Caco-2 (cell line): ENCODE results near the gene GAK. TPM values are rescaled to one million over a fixed set of nuclear protein-coding genes. Genes with fewer than 3 reads are reported as not detected.
A peak's percentile ranks its signal among the peaks of the same experiment; 100 is the strongest.
"Not testable (repeated sequence)": the region's sequence is repeated elsewhere in the genome, so short reads cannot be mapped to it uniquely, and the experiment has no call there.

Experiments
- BruUV-seq: library from RNA; stranded (reverse); fragments of 400-500 nt; replicated peaks from 2 replicates; lab custom pipeline; 2021; lab: Mats Ljungman, UMichigan
- CTCF ChIA-PET: fragments of 300-600 bp; sonication (Branson Sonifier 250); formaldehyde crosslinking; loops from one replicate; lab custom pipeline; 2022; ENCODE audit warnings: antibody characterized with exemption; lab: Charles Lee
- POLR2A ChIA-PET: fragments of 300-600 bp; sonication (Branson Sonifier 250); formaldehyde crosslinking; loops from one replicate; lab custom pipeline; 2022; ENCODE audit warnings: antibody characterized with exemption; lab: Charles Lee
- DNase-seq, 2 experiments: peaks; one replicate each; pipeline versions ENCODE4 v3.0.0 to v3.0.0-alpha.2; 2020 to 2022
- H3K27me3 ChIP-seq: replicated peaks from 2 replicates; pipeline ENCODE4 v1.6.0; 2011; ENCODE audit warnings: low read length; ENCODE audit not compliant: control insufficient read depth, insufficient read depth
- H3K36me3 ChIP-seq: 2 replicates; pipeline ENCODE4 v1.5.1; 2011; ENCODE audit warnings: low read length; ENCODE audit not compliant: control insufficient read depth, insufficient read depth
- H3K4me1 ChIP-seq: fragments of 250-450 bp; sonication (Bioruptor Pico); 2 replicates; pipeline ENCODE4 v1.5.1; 2020; ENCODE audit warnings: mild to moderate bottlenecking
- H3K4me3 ChIP-seq: 2 replicates; pipeline ENCODE4 v1.5.1; 2011; ENCODE audit warnings: low read depth, mild to moderate bottlenecking, control low read depth, low read length
- H3K9me3 ChIP-seq: fragments of 250-450 bp; sonication (Bioruptor Pico); 2 replicates; pipeline ENCODE4 v1.5.1; 2020; ENCODE audit warnings: mild to moderate bottlenecking, moderate library complexity
- H3K27ac Mint-ChIP-seq: one replicate; pipeline ENCODE4 v1.8.0; 2022; ENCODE audit warnings: mixed read lengths; ENCODE audit not compliant: unreplicated experiment
- H3K27me3 Mint-ChIP-seq: one replicate; pipeline ENCODE4 v1.8.0; 2022; ENCODE audit warnings: mixed read lengths; ENCODE audit not compliant: insufficient read depth, unreplicated experiment
- H3K36me3 Mint-ChIP-seq: one replicate; pipeline ENCODE4 v1.8.0; 2022; ENCODE audit warnings: mild to moderate bottlenecking, mixed read lengths; ENCODE audit not compliant: insufficient read depth, unreplicated experiment
- H3K4me1 Mint-ChIP-seq: one replicate; pipeline ENCODE4 v1.8.0; 2022; ENCODE audit warnings: low read depth, mixed read lengths; ENCODE audit not compliant: unreplicated experiment
- H3K4me3 Mint-ChIP-seq: one replicate; pipeline ENCODE4 v1.8.0; 2022; ENCODE audit warnings: mild to moderate bottlenecking, moderate library complexity, mixed read lengths; ENCODE audit not compliant: unreplicated experiment
- H3K9me3 Mint-ChIP-seq: one replicate; pipeline ENCODE4 v1.8.0; 2022; ENCODE audit warnings: mixed read lengths; ENCODE audit not compliant: unreplicated experiment
- intact Hi-C: fragments of 100-400 bp; cut with micrococcal nuclease; formaldehyde crosslinking; loops from one replicate; pipeline ENCODE4 v1.10.0; 2022; ENCODE audit not compliant: unreplicated experiment
- total RNA-seq: library from RNA; stranded (reverse); gene quantifications from 2 replicates; pipeline ENCODE4 v1.2.3, GENCODE V29; 2022
- TF ChIP-seq, protein P1 (sequence below), 2 experiments: fragments of 200-600 bp in 1 of 2; IDR thresholded peaks; 1 replicate in 1 of 2; 2 replicates in 1 of 2; pipeline versions ENCODE4 v1.5.1 to v1.8.0; 2011 to 2022; ENCODE audit warnings: antibody characterized with exemption in 1 of 2, control low read depth in 1 of 2, inconsistent platforms in 1 of 2, low read depth in 1 of 2, low read length in 1 of 2, mild to moderate bottlenecking in 1 of 2, moderate library complexity in 1 of 2; ENCODE audit not compliant: insufficient read depth in 1 of 2, severe bottlenecking in 1 of 2, unreplicated experiment in 1 of 2

The GAK gene
- total RNA-seq, 1 experiment from 2014 or later: 126 TPM

DNA sequence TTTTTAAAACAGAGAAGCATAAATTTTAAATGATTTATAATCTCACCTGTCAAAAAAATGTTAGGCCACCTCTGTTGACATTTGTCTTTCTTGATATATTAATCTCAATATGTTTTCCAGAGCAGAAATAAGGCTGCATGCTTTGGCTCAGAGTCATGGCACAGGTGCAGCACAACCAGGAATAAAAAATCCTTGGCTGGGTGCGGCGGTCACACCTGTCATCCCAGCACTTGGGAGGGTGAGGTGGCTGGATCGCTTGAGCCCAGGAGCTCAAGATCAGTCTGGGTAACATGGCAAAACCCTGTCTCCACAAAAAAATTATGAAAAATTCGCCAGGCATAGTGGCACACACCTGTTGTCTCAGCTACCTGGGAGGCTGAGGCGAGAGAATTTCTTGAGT is 124.3 kb downstream of the GAK start:
- H3K27ac Mint-ChIP-seq: no peak overlapping the region
- Histone ChIP-seq H3K4me3 (no peak overlapping the region), H3K36me3 (peaks cover 1% of the 10 kb centered on the region; the same call in 1 of the 2 replicates), H3K4me1 (no peaks in the 10 kb centered on the region), H3K9me3 (no peaks in the 10 kb centered on the region), H3K27me3 (no peaks in the 10 kb centered on the region)
- intact Hi-C loops: no loop called here
- DNase-seq: peak in 1 of 2 experiments; percentile 10
- ChIA-PET CTCF (no interaction called here), POLR2A (no interaction called here)
- H3K27me3 Mint-ChIP-seq: no peaks in the 10 kb centered on the region
- TF ChIP-seq, protein P1, sequence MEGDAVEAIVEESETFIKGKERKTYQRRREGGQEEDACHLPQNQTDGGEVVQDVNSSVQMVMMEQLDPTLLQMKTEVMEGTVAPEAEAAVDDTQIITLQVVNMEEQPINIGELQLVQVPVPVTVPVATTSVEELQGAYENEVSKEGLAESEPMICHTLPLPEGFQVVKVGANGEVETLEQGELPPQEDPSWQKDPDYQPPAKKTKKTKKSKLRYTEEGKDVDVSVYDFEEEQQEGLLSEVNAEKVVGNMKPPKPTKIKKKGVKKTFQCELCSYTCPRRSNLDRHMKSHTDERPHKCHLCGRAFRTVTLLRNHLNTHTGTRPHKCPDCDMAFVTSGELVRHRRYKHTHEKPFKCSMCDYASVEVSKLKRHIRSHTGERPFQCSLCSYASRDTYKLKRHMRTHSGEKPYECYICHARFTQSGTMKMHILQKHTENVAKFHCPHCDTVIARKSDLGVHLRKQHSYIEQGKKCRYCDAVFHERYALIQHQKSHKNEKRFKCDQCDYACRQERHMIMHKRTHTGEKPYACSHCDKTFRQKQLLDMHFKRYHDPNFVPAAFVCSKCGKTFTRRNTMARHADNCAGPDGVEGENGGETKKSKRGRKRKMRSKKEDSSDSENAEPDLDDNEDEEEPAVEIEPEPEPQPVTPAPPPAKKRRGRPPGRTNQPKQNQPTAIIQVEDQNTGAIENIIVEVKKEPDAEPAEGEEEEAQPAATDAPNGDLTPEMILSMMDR (IDR thresholded peaks at IDR 0.05; ENCODE audit: insufficient read depth in 1 of 2, low read depth in 1 of 2, low read length in 1 of 2, severe bottlenecking in 1 of 2, unreplicated experiment in 1 of 2): no peak
- H3K9me3 Mint-ChIP-seq: no peaks in the 10 kb centered on the region
- no peaks in the 10 kb centered on the region for H3K4me1 Mint-ChIP-seq
- H3K4me3 Mint-ChIP-seq: no peak overlapping the region
- BruUV-seq: no TSS peak
- peaks cover 13% of the 10 kb centered on the region for H3K36me3 Mint-ChIP-seq

- H3K27me3 ChIP-seq, H3K4me1 ChIP-seq, H3K27me3 Mint-ChIP-seq, DNase-seq, H3K27ac Mint-ChIP-seq, H3K4me3 Mint-ChIP-seq, intact Hi-C loops, H3K4me1 Mint-ChIP-seq, H3K9me3 Mint-ChIP-seq, CTCF ChIA-PET, BruUV-seq, POLR2A ChIA-PET, H3K4me3 ChIP-seq, H3K9me3 ChIP-seq, H3K36me3 ChIP-seq: not testable (repeated sequence)
- peaks cover 13% of the 10 kb centered on the region for H3K36me3 Mint-ChIP-seq
Measured at GRCh38 chr4:806979-807378, 125.1 kb downstream of the GAK start.

DNA sequence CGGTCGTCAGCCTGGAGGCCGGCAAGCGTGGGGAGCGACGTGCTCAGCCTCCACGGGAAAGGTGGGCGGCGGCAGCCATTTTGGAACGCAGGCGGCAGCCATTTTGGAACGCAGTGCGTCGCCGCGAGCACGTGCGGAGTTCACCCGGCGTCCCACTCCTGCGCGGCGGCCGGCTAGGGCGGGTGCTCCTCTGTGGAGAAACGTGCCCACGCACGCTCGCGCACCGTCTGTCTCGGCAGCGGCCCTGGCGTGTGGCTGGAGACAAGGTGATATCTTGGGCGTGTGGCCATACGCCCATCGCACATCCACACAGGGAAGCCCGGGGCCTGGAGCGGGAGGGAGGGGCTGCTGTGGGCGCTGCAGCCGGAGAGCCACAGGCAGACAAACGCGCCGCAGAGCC is 127.3 kb downstream of the GAK start:
- Mint-ChIP-seq H3K36me3 (peaks cover 13% of the 10 kb centered on the region), H3K27ac (peak overlapping the region; percentile 91), H3K4me1 (no peaks in the 10 kb centered on the region), H3K9me3 (no peaks in the 10 kb centered on the region), H3K27me3 (no peaks in the 10 kb centered on the region), H3K4me3 (peak overlapping the region; percentile 92)
- H3K4me3 ChIP-seq: peak overlapping the region; percentile 72
- POLR2A ChIA-PET: no interaction called here
- no peaks in the 10 kb centered on the region for H3K9me3 ChIP-seq
- peaks cover 1% of the 10 kb centered on the region; the same call in 1 of the 2 replicates for H3K36me3 ChIP-seq
- intact Hi-C loops: loop anchor here (1.0 kb wide), 1 partner anchor 23 kb away; no protein-coding TSS in a partner anchor
- TF ChIP-seq, protein P1 (IDR thresholded peaks at IDR 0.05; ENCODE audit: insufficient read depth in 1 of 2, low read depth in 1 of 2, low read length in 1 of 2, severe bottlenecking in 1 of 2, unreplicated experiment in 1 of 2): no peak
- no peaks in the 10 kb centered on the region for H3K4me1 ChIP-seq
- no peaks in the 10 kb centered on the region for H3K27me3 ChIP-seq
- BruUV-seq: no TSS peak
- CTCF ChIA-PET: no interaction called here
- peak; percentile 72 to 75 for DNase-seq
